Muscle layer of colon (tissue), 2 donors: ENCODE results near the gene HBA1.

Source experiments
- H3K27ac ChIP-seq: one replicate; pipeline ENCODE4 v1.7.0; 2013; ENCODE audit warnings: low read depth, mild to moderate bottlenecking, low read length, moderate library complexity
- H3K27me3 ChIP-seq, 2 donors: one replicate each; pipeline ENCODE4 v1.7.0; 2013; ENCODE audit warnings: low read length in 2 of 2, mild to moderate bottlenecking in 2 of 2; ENCODE audit not compliant: insufficient read depth in 2 of 2, control insufficient read depth in 1 of 2
- H3K36me3 ChIP-seq: one replicate; pipeline ENCODE4 v1.7.0; 2013; ENCODE audit warnings: mild to moderate bottlenecking, low read length; ENCODE audit not compliant: insufficient read depth
- H3K4me1 ChIP-seq: one replicate; pipeline ENCODE4 v1.7.0; 2013; ENCODE audit warnings: mild to moderate bottlenecking, low read length; ENCODE audit not compliant: insufficient read depth
- H3K4me3 ChIP-seq, 2 donors: one replicate each; pipeline ENCODE4 v1.7.0; 2013; ENCODE audit warnings: low read length in 2 of 2, low read depth in 1 of 2, mild to moderate bottlenecking in 1 of 2, moderate library complexity in 1 of 2
- H3K9ac ChIP-seq: one replicate; pipeline ENCODE4 v1.7.0; 2013; ENCODE audit warnings: low read length
- H3K9me3 ChIP-seq: one replicate; pipeline ENCODE4 v1.7.0; 2013; ENCODE audit warnings: mild to moderate bottlenecking, low read length
- donor health status: abdominal sarcoma.
- donor health status: Adenocarcinoma of cecum.

HBA1 gene

GRCh38 chr16:179211-180092, 3.0 kb downstream of the HBA1 start:
- H3K36me3 ChIP-seq, result no peaks in the 10 kb centered on the region
- no peak overlapping the region for H3K4me3 ChIP-seq
- peaks cover 13% of the 10 kb centered on the region for H3K4me1 ChIP-seq
- peaks cover 36 to 61% of the 10 kb centered on the region in 2 donors for H3K27me3 ChIP-seq
- no peaks in the 10 kb centered on the region for H3K9me3 ChIP-seq
- no peak overlapping the region for H3K27ac ChIP-seq
- H3K9ac ChIP-seq, result no peak overlapping the region

GRCh38 chr16:180101-180675, 3.7 kb downstream of the HBA1 start, which contains the start of gene HBQ1:
Gene HBQ1, plus strand, starts transcription at chr16:180459. Its CDS starts 28 bp downstream, at chr16:180487.
- no peaks in the 10 kb centered on the region for H3K36me3 ChIP-seq
- H3K27ac ChIP-seq, result no peak within 1 kb of the TSS
- H3K27me3 ChIP-seq, result peaks cover 30 to 53% of the 10 kb centered on the region in 2 donors
- H3K4me3 ChIP-seq, result no peak within 1 kb of the TSS
- H3K9ac ChIP-seq, result no peak within 1 kb of the TSS
- H3K9me3 ChIP-seq, result no peaks in the 10 kb centered on the region
- peaks cover 13% of the 10 kb centered on the region for H3K4me1 ChIP-seq

GRCh38 chr16:180681-181564, 4.4 kb downstream of the HBA1 start:
- peaks cover 23 to 46% of the 10 kb centered on the region in 2 donors for H3K27me3 ChIP-seq
- no peak overlapping the region for H3K4me3 ChIP-seq
- no peaks in the 10 kb centered on the region for H3K9me3 ChIP-seq
- H3K4me1 ChIP-seq, result peaks cover 13% of the 10 kb centered on the region
- no peak overlapping the region for H3K9ac ChIP-seq
- no peaks in the 10 kb centered on the region for H3K36me3 ChIP-seq
- H3K27ac ChIP-seq, result no peak overlapping the region

- no peaks in the 10 kb centered on the region for H3K9me3 ChIP-seq
- H3K9ac ChIP-seq, result no peak overlapping the region
- H3K27me3 ChIP-seq, result peaks cover 23 to 46% of the 10 kb centered on the region in 2 donors
- H3K4me3 ChIP-seq, result no peak overlapping the region
- no peak overlapping the region for H3K27ac ChIP-seq
- no peaks in the 10 kb centered on the region for H3K36me3 ChIP-seq
- H3K4me1 ChIP-seq, result peaks cover 13% of the 10 kb centered on the region
Measured at GRCh38 chr16:181565-182021, 5.1 kb downstream of the HBA1 start.

GRCh38 chr16:183005-183404, 6.5 kb downstream of the HBA1 start:
- Histone ChIP-seq H3K36me3 (peaks cover 7% of the 10 kb centered on the region), H3K9me3 (no peaks in the 10 kb centered on the region), H3K4me3 (no peak overlapping the region), H3K27me3 (peaks cover 16 to 36% of the 10 kb centered on the region in 2 donors), H3K4me1 (peaks cover 13% of the 10 kb centered on the region), H3K9ac (no peak overlapping the region), H3K27ac (no peak overlapping the region)

GRCh38 chr16:185213-185612, 8.7 kb downstream of the HBA1 start:
- peaks cover 8% of the 10 kb centered on the region for H3K4me1 ChIP-seq
- H3K9me3 ChIP-seq, result no peaks in the 10 kb centered on the region
- H3K4me3 ChIP-seq, result no peak overlapping the region
- no peak overlapping the region for H3K9ac ChIP-seq
- H3K27me3 ChIP-seq, result peaks cover 0 to 15% of the 10 kb centered on the region in 2 donors
- H3K27ac ChIP-seq, result no peak overlapping the region
- H3K36me3 ChIP-seq, result peaks cover 28% of the 10 kb centered on the region

GRCh38 chr16:185691-186090, 9.2 kb downstream of the HBA1 start:
- H3K36me3 ChIP-seq, result peaks cover 32% of the 10 kb centered on the region
- peaks cover 8% of the 10 kb centered on the region for H3K4me1 ChIP-seq
- H3K9me3 ChIP-seq, result no peaks in the 10 kb centered on the region
- no peak overlapping the region for H3K27ac ChIP-seq
- no peak overlapping the region for H3K4me3 ChIP-seq
- H3K9ac ChIP-seq, result no peak overlapping the region
- H3K27me3 ChIP-seq, result peaks cover 0 to 10% of the 10 kb centered on the region in 2 donors

GRCh38 chr16:187330-187729, 10.8 kb downstream of the HBA1 start:
- Histone ChIP-seq H3K9me3 (no peaks in the 10 kb centered on the region), H3K4me3 (no peak overlapping the region), H3K9ac (no peak overlapping the region), H3K36me3 (peaks cover 48% of the 10 kb centered on the region), H3K4me1 (no peaks in the 10 kb centered on the region), H3K27me3 (no peaks in the 10 kb centered on the region), H3K27ac (no peak overlapping the region)

- no peaks in the 10 kb centered on the region for H3K27me3 ChIP-seq
- peaks cover 53% of the 10 kb centered on the region for H3K36me3 ChIP-seq
- H3K9ac ChIP-seq, result no peak overlapping the region
Measured at GRCh38 chr16:188674-189073, 12.2 kb downstream of the HBA1 start.

GRCh38 chr16:189604-190186, 13.2 kb downstream of the HBA1 start:
- no peaks in the 10 kb centered on the region for H3K9me3 ChIP-seq
- no peak overlapping the region for H3K27ac ChIP-seq
- peaks cover 63% of the 10 kb centered on the region for H3K36me3 ChIP-seq
- no peaks in the 10 kb centered on the region for H3K27me3 ChIP-seq
- H3K9ac ChIP-seq, result no peak overlapping the region
- H3K4me1 ChIP-seq, result no peaks in the 10 kb centered on the region
- H3K4me3 ChIP-seq, result no peak overlapping the region

More at GRCh38 chr16:188674-189073, 12.2 kb downstream of the HBA1 start:
- Histone ChIP-seq H3K27ac (no peak overlapping the region), H3K9me3 (no peaks in the 10 kb centered on the region), H3K4me3 (no peak overlapping the region), H3K4me1 (no peaks in the 10 kb centered on the region)

GRCh38 chr16:191831-192230, 15.4 kb downstream of the HBA1 start:
- Histone ChIP-seq H3K36me3 (peaks cover 83% of the 10 kb centered on the region), H3K4me1 (no peaks in the 10 kb centered on the region), H3K9ac (no peak overlapping the region), H3K4me3 (no peak overlapping the region), H3K9me3 (no peaks in the 10 kb centered on the region), H3K27ac (no peak overlapping the region), H3K27me3 (no peaks in the 10 kb centered on the region)
